CD4-positive, alpha-beta T cell treated with Interleukin-17A for 4 hours (primary cell): ENCODE data around the gene DHRS4L2.
"Not testable (repeated sequence)": the region's sequence is repeated elsewhere in the genome, so short reads cannot be mapped to it uniquely, and the experiment has no call there.

Source experiments
- DNase-seq: peaks from one replicate; pipeline ENCODE4 v3.0.0-alpha.2; 2020; ENCODE audit warnings: mixed read lengths

DHRS4L2 gene

DNA sequence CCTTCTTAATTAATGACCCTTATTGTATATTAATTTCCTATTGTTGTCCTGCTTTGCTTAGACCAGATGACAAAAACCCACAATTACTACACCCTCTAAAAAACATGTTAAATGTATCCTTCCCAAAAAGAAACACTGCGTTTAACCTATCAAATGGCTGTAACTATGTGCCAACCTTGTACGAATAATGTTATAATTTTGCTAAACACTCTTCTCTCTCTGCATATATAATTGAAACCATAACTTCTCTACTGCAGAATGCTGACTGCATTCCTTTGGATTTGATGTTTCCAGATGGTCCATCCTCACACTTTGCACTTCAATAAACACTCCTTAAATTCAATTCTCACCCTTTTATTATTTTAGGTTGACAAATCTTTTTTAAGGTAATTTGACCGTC is 31.8 kb downstream of the DHRS4L2 start:
- DNase-seq, result not testable (repeated sequence)

DNA sequence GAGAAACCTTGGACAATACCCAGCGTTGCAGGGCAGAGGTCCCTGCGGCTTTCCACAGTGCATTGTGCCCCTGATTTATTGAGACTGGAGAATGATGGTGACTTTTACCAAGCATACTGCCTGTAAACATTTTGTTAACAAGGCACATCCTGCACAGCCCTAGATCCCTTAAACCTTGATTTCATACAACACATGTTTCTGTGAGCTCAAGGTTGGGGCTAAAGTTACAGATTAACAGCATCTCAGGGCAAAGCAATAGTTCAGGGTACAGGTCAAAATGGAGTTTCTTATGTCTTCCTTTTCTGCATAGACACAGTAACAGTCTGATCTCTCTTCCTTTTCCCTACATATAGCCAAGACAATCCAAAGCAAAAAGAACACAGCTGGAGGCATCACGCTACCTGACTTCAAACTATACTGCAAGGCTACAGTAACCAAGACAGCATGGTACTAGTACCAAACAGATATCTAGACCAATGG is 36.2 kb downstream of the DHRS4L2 start:
- DNase-seq, result not testable (repeated sequence)

- DNase-seq, result not testable (repeated sequence)
Measured at GRCh38 chr14:24029687-24030086, 41.0 kb downstream of the DHRS4L2 start.

- DNase-seq, result not testable (repeated sequence)
Measured at GRCh38 chr14:24031331-24031730, 42.6 kb downstream of the DHRS4L2 start.

- DNase-seq, result no peak
Measured at GRCh38 chr14:24032727-24033418, 44.1 kb downstream of the DHRS4L2 start.

- not testable (repeated sequence) for DNase-seq
Measured at GRCh38 chr14:24035769-24036168, 47.0 kb downstream of the DHRS4L2 start.

- peak; percentile 77 for DNase-seq
Measured at GRCh38 chr14:24036169-24036962, 47.6 kb downstream of the DHRS4L2 start.

GRCh38 chr14:24036963-24037657 is 48.4 kb downstream of the DHRS4L2 start:
- not testable (repeated sequence) for DNase-seq

GRCh38 chr14:24037658-24038037 is 48.9 kb downstream of the DHRS4L2 start:
- no peak for DNase-seq

- no peak for DNase-seq
Measured at GRCh38 chr14:24038686-24039085, 50.0 kb downstream of the DHRS4L2 start.

- no peak for DNase-seq
Measured at GRCh38 chr14:24040692-24041091, 52.0 kb downstream of the DHRS4L2 start.

DNA sequence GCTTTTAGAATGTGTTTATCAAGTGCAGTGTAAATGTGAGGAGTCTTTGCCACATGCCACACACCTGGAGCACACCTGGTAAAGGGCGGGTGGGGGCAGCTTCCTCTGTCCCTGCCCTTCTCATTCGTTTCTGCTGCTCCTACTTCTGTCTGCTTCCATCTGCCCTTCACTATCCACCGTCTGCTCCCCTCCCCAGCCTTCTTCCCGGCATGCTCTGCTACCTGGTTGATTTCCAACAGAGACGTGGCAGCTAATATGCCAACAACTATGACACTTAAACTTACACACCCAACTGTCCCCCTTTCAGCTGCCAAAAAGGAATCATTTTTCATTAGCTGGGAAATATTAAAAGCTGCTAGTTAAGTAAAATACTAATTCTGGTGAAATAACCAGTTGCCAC is 54.0 kb downstream of the DHRS4L2 start:
- DNase-seq, result no peak

DNA sequence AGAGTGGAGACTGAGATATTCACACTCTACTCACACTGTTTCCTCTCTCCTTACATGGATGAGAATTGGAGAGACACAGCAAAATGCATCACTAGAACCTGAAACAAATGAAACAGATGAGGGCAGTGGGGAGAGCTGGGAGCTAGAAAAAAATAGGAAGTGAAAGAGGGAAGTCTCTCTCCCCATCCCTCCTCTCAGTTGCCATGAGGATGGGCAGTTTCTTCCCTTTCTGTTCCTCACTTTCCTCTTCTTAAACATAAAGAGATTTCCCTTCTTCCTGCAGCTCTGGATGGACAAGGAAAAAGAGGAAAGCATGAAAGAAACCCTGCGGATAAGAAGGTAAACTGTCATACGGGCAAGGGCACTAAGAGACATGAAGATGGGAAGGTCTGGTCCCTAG is 60.3 kb downstream of the DHRS4L2 start:
- not testable (repeated sequence) for DNase-seq

- DNase-seq, result not testable (repeated sequence)
Measured at GRCh38 chr14:24050753-24051152, 62.0 kb downstream of the DHRS4L2 start.

DNA sequence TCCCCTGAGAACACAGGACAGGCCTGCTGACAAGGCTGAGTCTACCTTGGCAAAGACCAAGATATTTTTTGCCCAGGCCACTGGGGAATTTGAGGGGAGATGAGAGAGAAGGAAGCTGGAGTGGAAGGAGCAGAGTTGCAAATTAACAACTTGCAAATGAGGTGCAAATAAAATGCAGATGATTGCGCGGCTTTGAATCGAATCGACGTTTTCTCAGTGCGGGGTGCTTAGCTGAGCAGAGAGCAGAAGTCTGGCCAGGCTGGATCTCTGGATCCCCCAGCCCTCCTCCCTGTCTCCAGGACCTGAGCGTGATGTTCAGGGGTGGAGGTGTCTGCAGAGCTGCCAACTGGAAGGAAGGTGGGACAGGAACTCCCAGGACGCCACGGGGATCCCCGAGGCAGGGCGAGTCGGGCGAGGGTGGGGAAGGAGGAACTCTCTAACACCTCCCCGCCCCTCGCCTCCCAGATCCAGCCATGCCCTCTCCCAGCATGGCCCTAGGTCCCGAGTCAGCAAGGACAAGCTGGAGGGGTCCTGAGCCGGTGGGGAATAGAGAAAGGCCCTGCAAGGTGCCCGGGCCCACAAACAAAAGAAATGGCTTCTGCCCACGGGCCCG is 62.6 kb downstream of the DHRS4L2 start:
- no peak for DNase-seq

DNA sequence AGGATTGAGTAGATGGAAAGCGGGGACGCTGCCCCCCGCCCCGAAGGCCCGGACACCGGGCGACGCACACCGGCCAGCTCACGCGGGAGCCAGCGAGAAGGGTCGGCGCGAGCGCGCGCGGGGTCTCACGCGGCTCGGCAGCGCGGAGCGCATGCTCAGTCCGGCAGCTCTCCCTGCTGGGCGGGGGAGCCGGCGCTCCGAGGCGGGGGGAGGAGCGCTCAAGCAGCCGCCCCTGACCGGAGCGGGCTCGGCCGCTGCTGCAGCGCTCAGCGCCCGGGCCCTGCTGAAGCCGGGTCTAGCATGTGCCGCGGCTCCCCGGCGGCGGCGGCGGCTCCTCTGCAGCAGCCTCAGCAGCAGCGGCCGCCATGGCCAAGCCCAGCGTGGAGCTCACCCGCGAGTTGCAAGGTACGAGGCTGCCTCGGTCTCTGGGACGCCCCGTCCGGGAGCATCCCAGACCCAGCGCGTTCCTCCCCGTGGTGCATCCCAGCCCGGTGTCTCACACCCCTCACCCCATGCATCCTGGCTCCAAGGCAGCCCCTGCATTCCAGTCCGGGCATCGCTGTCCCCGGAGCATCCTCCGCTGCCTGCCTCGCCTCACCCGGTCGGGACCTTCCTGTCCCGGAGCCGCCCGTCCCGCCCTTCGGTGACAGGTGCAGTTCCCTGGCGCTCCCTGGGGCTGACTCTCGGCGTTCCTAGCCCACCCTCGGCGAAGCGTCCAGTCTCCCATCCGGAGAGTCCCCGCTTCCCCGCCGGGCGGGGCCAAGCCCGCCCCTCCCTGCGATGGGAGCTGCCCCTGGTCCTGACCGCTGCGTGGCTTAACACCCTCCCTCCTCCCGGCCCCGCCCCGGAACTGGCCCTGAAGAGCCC is 63.3 kb downstream of the DHRS4L2 start, which contains the start of gene CARMIL3:
CARMIL3 (plus strand) TSS at position 221 of the 867 bp plus-strand sequence; CDS start at position 366, 145 bp downstream.
- DNase-seq, result peak; percentile 75

DNA sequence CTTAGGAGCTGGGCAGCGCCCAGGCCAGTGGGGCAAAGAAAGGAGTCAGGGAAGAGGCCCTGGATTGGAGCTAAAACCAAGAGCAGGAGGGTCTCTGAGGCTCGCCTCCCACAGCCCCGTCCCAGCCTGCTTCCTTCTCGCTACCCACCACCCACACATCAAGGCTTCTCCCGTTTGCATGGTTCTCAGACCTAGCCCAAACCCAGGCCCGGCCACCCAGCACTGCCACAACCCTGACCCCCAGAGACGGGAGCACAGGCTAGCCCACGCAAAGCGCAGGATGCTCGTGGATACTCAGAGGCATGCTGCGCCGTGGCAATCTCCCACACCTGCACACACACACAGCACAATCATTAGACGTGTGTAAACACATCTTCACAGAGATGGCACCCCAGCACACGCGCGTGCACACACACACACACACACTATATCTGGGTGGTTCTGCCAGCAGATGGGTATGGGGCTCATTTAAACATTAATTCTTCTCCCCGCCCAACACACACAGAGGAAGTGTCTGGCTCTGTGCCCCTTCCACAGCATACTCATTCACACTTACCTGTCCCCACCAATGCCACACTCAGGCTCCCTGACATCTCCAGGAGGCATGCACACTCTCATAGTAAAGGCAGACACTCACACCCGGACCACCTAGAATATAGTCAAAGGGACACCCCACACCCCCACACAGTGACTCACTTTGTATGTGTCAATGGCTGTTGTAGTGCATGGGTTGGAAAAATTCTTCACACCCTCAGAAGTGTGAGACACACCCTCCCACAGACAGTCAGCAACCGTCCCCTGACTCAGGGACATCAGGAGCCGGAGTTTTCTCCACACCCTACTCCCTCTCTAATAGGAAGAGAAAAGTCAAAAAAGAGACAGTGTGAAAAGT is 64.2 kb downstream of the DHRS4L2 start:
- DNase-seq, result peak; percentile 47

GRCh38 chr14:24053548-24054323 is 65.0 kb downstream of the DHRS4L2 start:
- DNase-seq, result no peak

DNA sequence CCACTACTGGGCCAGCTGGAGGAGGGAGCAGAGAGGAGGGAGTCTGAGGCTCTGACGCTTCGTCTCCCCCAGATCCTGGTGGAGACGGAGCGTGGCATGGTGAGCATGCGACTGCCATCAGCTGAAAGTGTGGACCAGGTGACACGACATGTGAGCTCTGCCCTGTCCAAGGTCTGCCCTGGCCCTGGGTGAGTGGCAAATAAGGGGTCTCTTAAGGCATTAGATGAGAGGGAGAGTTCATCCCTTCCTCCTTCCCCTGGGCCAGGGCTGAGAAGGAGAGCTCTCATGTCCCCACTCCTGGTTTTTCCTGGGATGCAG is 65.6 kb downstream of the DHRS4L2 start:
- DNase-seq, result no peak

DNA sequence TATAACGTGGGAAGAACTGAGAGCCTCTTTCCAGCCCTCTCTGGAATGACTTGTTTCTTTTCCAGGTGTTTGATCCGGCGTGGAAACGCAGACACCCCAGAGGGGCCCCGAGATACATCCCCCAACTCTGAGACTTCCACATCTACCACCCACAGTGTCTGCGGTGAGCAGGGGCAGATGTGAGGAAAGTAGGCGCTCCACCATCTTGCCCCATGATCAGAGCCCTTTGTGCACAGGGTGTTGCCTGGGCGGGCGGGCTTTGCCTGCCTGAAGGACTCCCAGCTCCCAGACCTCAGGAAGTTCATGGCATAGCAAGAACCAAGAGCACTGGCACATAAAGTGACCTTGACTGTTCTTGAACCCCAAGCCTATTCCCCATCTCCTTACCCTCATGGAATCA is 65.9 kb downstream of the DHRS4L2 start:
- DNase-seq, result no peak
